NB4 (cell line): ENCODE results near the gene DTNB.

Experiments
- CTCF ChIP-seq: IDR thresholded peaks from one replicate; pipeline ENCODE4 v1.5.1; 2012; ENCODE audit warnings: low read depth, low read length
- POLR2A ChIP-seq: IDR thresholded peaks from 2 replicates; pipeline ENCODE4 v1.6.1; 2011; ENCODE audit warnings: mild to moderate bottlenecking; ENCODE audit not compliant: insufficient read length; ENCODE audit errors: extremely low read depth

DNA sequence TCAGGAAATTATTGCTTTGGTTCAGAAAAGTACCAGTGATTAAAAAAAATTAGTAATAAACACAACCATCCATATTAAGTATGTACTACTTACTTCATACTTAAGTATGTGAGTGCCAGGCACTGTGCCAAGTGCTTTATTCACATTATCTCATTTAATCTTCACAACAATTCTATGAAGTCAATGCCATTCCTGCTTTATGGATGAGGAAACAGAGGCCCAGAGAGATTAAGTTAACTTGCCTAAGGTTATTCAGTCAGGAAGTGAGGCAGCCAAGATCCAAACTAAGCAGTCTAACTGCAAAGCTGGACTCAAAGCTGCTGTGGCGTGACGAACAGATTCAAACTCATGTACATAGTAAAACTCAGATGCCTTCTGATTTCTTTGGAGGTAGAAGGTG is 22.3 kb downstream of the DTNB start:
- TF ChIP-seq CTCF (no peak), POLR2A (no peak)
